ENCODE data around the gene IRF9.

IRF9 gene

GRCh38 chr14:24160850-24161804, at the start of gene IRF9:
TSS of gene IRF9 (plus strand) at chr14:24161265. CDS start at chr14:24162145, 880 bp downstream.
- peak; percentile 69 for DNase-seq (ENCODE audit: low read depth)
- H3K4me3 ChIP-seq (ENCODE audit: low read depth, low read length): peak within 1 kb of the TSS; percentile 67

- DNase-seq (ENCODE audit: low read depth): no peak
- peak overlapping the region; percentile 82 for H3K4me3 ChIP-seq (ENCODE audit: low read depth, low read length)
Observed at GRCh38 chr14:24113379-24113800, 47.7 kb upstream of the IRF9 start.

GRCh38 chr14:24113801-24114531, 47.1 kb upstream of the IRF9 start:
- peak; percentile 63 for DNase-seq (ENCODE audit: low read depth)
- H3K4me3 ChIP-seq (ENCODE audit: low read depth, low read length): peak overlapping the region; percentile 82

GRCh38 chr14:24114532-24115421, 46.3 kb upstream of the IRF9 start, which contains the start of the genes DCAF11 and NRL:
TSS of gene DCAF11 (plus strand) at chr14:24114777. CDS start at chr14:24115595, 818 bp downstream.
TSS of gene NRL (minus strand) at chr14:24114949. CDS start at chr14:24082848, 32,101 bp downstream.
- DNase-seq (ENCODE audit: low read depth): peak; percentile 99
- H3K4me3 ChIP-seq (ENCODE audit: low read depth, low read length): peak within 1 kb of the TSS; percentile 82

- no peak for DNase-seq (ENCODE audit: low read depth)
- peak overlapping the region; percentile 82 for H3K4me3 ChIP-seq (ENCODE audit: low read depth, low read length)
Observed at GRCh38 chr14:24115422-24116127, 45.5 kb upstream of the IRF9 start.

GRCh38 chr14:24116128-24116814, 44.8 kb upstream of the IRF9 start:
- no peak for DNase-seq (ENCODE audit: low read depth)
- H3K4me3 ChIP-seq (ENCODE audit: low read depth, low read length): no peak overlapping the region

- no peak overlapping the region for H3K4me3 ChIP-seq (ENCODE audit: low read depth, low read length)
- no peak for DNase-seq (ENCODE audit: low read depth)
Observed at GRCh38 chr14:24117179-24117578, 43.9 kb upstream of the IRF9 start.

GRCh38 chr14:24119691-24120090, 41.4 kb upstream of the IRF9 start:
- H3K4me3 ChIP-seq (ENCODE audit: low read depth, low read length): no peak overlapping the region
- DNase-seq (ENCODE audit: low read depth): no peak

GRCh38 chr14:24121210-24121609, 39.9 kb upstream of the IRF9 start:
- no peak for DNase-seq (ENCODE audit: low read depth)
- no peak overlapping the region for H3K4me3 ChIP-seq (ENCODE audit: low read depth, low read length)

- DNase-seq (ENCODE audit: low read depth): no peak
- no peak overlapping the region for H3K4me3 ChIP-seq (ENCODE audit: low read depth, low read length)
Observed at GRCh38 chr14:24122416-24122815, 38.6 kb upstream of the IRF9 start.

- H3K4me3 ChIP-seq (ENCODE audit: low read depth, low read length): no peak overlapping the region
- DNase-seq (ENCODE audit: low read depth): no peak
Observed at GRCh38 chr14:24122898-24123297, 38.2 kb upstream of the IRF9 start.

GRCh38 chr14:24123424-24124417, 37.3 kb upstream of the IRF9 start:
- no peak overlapping the region for H3K4me3 ChIP-seq (ENCODE audit: low read depth, low read length)
- DNase-seq (ENCODE audit: low read depth): no peak

GRCh38 chr14:24126939-24127338, 34.1 kb upstream of the IRF9 start:
- no peak for DNase-seq (ENCODE audit: low read depth)

GRCh38 chr14:24127673-24128072, 33.4 kb upstream of the IRF9 start:
- no peak for DNase-seq (ENCODE audit: low read depth)
- no peak overlapping the region for H3K4me3 ChIP-seq (ENCODE audit: low read depth, low read length)

More at GRCh38 chr14:24126939-24127338, 34.1 kb upstream of the IRF9 start:
- no peak overlapping the region for H3K4me3 ChIP-seq (ENCODE audit: low read depth, low read length)

- no peak overlapping the region for H3K4me3 ChIP-seq (ENCODE audit: low read depth, low read length)
- DNase-seq (ENCODE audit: low read depth): no peak
Observed at GRCh38 chr14:24129410-24129998, 31.6 kb upstream of the IRF9 start.

GRCh38 chr14:24130380-24130716, 30.7 kb upstream of the IRF9 start, which contains the start of gene FITM1:
TSS of gene FITM1 (plus strand) at chr14:24130659. CDS start at chr14:24131564, 905 bp downstream.
- H3K4me3 ChIP-seq (ENCODE audit: low read depth, low read length): peak within 1 kb of the TSS; percentile 38
- no peak for DNase-seq (ENCODE audit: low read depth)
